Measurements from ENCODE around the gene CCNYL1.
A peak's percentile ranks its signal among the peaks of the same experiment; 100 is the strongest.
"Not testable (repeated sequence)": the region's sequence is repeated elsewhere in the genome, so short reads cannot be mapped to it uniquely, and the experiment has no call there.

Gene CCNYL1

DNA sequence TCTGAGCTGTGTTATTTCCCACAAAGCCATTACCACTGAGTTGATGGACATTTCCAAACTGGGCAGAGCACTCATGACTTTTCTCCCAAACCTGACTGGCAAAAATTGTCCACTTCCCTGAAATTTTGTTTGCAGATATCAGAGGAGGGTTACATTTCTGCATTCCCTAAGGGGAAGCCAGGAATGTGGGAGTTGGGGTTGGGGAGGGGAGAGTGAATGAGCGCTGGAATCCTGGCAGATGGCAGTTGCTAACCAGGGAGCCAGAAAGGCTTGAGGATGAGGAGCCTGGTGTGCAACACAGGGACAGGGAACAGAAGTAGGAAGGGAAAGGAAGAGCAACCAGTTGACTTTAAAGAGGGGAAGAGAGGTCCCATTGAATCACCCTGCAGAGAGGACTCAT is 14.0 kb upstream of the CCNYL1 start:
- no peak for DNase-seq (ENCODE audit: low read depth in 2 of 2)

DNA sequence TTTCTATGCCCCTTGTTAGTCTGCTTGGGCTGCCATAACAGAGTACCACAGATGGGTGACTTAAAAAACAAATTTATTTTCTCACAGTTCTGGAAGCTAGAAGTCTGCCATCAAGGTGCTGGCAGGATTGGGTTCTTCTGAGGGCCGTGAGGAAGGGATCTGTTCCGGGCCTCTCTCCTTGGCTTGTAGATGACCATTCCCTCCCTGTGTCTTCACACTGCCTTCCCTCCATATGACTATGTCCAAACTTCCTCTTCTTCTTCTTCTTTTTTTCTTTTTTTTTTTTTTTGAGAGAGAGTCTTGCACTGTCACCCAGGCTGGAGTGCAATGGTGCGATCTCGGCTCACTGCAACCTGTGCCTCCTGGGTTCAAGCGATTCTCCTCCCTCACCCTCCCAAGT is 13.1 kb upstream of the CCNYL1 start:
- no peak for DNase-seq (ENCODE audit: low read depth in 2 of 2)

DNA sequence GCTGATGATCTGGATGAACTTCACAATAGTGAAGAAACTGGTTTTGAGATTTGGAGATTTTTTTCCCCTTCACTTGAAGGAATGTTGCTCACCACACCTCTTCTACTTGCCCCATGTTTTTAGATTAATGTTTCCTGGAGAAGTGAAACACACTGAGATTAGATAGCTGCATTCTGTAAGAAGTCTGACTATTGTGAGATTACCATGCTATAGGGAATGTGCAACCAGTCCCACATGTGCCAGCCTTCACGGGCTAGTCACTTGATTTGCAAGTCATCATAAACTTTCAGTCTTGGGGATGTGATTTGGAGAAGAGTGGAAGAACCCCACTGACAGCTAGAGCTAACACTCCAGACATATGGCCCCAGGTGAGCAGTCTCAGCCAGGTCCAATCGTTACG is 7.4 kb upstream of the CCNYL1 start:
- DNase-seq (ENCODE audit: low read depth in 2 of 2), result no peak

DNA sequence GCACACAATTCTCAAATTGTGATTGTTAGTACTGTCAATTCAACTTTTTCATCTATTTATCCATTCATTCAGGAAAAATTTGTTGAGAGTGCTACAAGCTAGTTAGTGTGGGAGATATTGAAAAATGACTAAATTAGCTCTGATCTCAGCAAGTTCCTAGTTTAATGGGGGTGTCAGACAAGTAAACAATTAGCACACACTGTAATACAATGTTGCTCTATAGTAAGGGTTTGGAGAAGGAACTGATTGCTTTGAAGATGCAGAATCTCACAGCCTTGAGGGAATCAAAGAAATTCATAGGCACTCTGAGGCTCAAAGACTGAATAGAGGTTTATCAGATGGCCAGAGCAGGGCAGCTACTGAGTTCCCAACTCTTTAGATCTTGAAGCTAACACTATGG is 6.8 kb upstream of the CCNYL1 start:
- DNase-seq (ENCODE audit: low read depth in 2 of 2), result no peak

DNA sequence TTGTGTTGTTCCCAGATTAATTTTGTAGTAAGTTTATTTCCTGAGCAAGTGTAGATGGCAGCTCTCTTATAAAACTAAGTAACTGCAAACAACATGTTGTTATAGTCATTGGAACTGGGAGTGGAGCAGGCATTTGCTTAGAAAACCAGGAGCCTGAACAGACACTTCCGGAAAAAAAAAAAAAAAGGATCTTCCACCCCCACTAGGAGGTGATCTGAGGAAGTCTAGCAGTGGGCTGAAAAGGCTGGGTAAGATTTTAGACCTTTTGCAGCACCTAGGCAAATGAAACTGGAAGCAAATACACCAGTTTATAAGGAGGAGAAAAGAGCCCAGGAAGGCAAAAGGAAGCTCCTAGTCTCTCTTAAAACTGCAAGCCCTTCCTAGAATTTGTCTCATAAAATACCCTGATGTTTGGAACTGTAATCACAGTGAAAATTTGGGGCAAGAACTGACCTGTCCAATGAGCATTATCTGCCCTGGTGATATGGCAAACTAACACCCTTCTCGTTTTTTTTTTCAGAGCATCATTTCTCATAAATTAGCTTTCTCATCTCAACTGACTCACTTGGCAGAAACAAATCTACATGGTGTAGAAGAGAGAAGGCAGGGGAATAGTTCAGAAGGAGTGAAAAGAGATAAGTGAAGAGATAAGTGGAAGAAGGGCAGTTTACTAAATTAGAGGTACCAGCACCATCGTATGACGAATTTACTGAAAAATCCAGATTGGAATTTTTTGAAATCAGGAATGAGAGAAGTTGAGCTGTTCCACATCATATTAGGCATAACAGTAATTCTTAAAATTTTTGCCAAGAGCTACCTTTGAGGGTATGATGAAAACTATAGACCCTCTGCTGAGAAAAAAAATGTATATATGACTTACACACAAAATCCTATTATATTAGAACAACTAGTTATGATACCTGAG is 4.2 kb upstream of the CCNYL1 start:
- DNase-seq (ENCODE audit: low read depth in 2 of 2), result no peak

DNA sequence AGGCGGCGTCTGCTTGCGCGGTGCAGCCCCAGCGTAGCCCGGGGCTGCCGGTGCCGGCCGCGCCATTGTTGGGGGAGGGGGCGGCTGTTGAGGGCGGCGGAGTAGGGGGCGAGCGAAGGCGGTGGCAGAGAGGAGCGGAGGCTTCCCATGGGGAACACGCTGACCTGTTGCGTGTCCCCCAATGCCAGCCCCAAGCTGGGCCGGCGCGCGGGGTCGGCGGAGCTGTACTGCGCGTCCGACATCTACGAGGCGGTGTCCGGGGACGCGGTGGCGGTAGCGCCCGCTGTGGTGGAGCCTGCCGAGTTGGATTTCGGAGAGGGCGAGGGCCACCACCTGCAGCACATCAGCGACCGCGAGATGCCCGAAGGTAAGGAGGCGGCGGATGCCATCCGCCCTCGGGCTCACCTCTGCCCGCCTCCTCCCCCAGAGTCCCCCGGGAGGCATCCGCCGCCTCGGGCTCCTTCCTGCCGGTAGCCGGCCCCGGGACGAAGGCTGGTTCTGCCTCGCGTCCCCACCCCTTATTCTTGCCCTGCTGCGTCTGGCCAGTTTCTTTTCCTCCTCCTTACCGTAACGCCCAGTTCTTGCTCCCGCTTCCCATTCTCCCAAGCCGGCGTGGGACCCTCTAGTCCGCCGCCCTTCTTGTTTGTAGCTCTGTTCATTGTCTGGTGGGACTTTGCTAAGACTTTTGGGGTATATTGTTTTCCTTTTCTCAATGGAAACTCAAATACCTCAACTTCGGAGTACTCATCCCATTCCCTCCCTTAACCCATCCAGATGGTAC is 500 bp downstream of the CCNYL1 start:
- DNase-seq (ENCODE audit: low read depth in 2 of 2), result peak in 1 of 2 donors; percentile 14

DNA sequence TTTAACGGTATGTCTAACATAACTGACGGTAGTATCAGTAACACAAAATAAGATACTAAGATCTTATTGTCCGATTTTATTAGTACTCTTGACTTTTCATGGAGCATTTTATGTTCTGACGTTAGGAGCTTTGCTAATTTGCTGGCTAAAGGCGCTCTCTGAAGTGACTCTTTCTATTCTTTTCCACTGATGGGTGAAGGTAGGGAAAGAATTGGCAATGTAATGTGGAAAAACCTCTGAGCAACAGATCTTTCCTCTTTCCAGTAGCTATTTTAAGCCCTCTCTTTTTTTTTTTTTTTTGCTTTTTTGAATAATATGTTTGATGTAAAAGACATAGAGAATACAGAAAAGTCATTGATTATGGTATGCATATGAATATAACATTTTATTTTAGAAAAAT is 4.6 kb downstream of the CCNYL1 start:
- DNase-seq (ENCODE audit: low read depth in 2 of 2), result no peak

DNA sequence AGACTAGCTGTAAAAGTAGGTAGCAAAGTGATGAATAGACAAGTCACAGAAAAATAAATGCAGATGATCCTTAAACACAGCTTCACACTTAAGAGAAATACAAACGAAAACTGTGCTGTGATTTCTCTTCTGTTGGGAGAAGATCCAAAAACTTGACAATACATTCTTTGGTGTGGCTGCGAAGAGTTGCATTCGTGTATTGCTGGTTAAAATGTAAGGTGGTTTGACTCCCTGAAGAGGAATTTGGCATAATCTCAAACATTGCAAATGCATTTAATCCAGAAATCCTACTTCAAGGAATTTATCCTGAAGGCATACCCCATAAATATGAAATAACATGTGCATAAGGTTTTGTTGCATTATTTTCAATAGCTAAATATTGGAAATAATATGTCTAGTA is 7.1 kb downstream of the CCNYL1 start:
- DNase-seq (ENCODE audit: low read depth in 2 of 2), result no peak

DNA sequence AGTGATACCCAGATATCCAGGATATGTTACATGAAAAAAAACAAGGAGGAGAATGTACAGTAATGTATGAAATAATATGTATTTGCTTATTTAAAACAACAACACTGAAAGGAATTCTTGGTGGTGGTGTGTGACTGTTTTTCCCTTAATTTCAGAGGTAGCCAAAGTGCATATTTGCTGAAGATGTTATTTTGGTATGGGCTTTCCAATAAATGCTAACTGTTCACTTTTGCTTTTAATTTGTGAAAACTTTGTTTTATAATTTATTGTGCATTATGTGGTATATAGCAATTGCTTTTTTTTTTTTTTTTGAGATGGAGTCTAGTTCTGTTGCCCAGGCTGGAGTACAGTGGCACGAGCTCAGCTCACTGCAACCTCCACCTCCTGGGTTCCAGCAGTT is 7.6 kb downstream of the CCNYL1 start:
- DNase-seq (ENCODE audit: low read depth in 2 of 2), result no peak

DNA sequence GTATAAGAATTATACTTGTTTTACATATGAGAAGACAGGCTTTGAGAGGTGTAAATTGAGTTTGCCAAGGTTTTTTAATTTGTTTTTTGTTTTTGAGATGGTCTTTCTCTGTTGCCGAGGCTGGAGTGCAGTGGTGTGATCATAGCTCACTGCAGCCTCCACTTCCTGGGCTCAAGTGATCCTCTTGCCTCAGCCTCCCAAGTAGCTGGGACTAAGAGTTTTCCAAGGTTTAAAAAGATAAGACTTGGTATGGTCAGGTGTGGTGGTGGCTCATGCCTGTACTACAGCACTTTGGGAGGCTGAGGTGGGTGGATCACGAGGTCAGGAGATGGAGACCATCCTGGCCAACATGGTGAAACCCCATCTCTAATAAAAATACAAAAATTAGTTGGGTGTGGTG is 8.2 kb downstream of the CCNYL1 start:
- not testable (repeated sequence) for DNase-seq (ENCODE audit: low read depth in 2 of 2)

DNA sequence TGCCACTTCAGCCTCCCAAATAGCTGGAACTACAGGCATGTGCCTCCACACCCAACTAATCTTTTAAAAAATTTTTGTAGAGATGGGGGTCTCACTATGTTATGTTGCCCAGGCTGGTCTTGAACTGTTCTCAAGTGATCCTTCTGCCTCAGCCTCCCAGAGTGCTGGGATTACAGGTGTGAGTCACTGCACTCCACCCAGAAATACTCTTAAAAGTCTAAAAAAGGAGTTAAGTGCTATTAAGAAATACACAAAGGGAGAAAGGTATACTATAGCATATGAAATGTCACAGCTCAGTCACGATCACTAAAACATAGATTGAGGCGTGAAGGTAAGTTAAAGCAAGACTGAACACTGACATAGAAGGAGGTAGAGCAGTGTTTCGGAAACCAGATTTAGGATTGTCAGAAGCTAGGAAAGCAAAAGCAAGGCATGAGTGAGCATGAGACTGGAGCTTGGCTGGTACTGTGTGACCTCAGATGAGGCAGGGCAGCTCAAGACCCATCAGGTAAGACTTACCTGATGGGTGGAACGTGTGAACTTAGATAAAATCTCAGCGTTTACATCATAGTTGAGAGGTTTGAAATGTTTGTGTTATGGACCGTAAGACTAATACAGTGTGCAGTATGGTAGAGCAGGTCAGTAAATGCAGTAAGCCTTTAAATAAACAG is 9.2 kb downstream of the CCNYL1 start:
- no peak for DNase-seq (ENCODE audit: low read depth in 2 of 2)

DNA sequence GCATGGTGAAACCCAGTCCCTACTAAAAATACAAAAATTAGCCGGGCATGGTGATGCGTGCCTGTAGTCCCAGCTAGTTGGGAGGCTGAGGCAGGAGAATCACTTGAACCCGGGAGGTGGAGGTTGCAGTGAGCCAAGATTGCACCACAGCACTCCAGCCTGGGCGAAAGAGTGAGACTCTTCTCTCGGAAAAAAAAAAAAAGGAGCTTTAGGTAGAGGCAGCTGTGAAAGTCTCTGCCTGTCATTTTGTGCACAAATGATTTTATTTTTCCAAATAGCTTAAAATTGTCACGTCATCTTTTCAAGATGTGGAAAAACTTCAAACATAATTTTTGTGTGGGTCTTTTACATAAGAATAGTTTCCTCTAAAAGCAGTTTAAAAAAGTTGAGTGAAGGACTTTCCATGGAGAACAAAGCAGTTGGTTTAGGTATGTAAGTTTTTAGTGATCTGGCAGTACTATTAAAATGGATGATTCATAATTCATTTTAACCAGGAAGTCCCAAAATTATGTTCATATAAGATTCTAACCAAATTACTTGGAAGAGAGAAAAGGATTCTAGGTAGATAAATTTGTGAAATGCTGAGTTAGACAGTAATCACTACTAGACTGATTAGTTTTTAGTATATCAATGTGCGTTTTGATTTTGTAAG is 11.5 kb downstream of the CCNYL1 start:
- no peak for DNase-seq (ENCODE audit: low read depth in 2 of 2)

DNA sequence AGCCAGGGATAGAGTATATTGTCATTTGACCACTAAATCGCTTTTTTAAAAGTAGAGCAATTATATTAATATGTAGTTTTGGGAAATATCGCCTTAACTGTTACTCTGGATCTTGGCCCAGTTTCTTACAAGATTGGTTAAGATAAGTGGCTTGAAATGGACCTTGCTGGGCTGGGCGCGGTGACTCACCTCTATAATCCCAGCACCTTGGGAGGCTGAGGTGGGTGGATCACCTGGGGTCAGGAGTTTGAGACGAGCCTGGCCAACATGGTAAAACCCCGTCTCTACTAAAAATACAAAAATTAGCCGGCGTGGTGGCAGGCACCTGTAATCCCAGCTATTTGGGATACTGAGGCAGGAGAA is 12.0 kb downstream of the CCNYL1 start:
- not testable (repeated sequence) for DNase-seq (ENCODE audit: low read depth in 2 of 2)

DNA sequence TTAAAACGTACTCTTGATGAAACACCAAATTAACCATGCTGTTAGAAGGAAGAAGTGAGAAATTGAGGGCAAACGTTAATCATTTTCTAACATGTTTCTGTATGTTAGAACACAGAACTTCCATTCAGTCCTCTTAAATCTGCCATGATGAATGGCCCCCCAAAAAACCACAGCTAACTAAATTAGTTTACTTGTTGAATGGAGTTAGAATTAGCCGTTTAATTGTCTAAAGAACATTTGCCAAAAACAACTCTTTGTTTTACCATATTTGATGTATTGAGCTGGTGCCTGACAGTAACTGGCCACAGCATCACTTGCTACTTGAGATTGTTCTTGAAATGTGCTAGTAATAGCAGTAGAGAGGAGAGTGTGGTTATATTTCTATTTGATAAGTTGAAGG is 12.7 kb downstream of the CCNYL1 start:
- no peak for DNase-seq (ENCODE audit: low read depth in 2 of 2)

DNA sequence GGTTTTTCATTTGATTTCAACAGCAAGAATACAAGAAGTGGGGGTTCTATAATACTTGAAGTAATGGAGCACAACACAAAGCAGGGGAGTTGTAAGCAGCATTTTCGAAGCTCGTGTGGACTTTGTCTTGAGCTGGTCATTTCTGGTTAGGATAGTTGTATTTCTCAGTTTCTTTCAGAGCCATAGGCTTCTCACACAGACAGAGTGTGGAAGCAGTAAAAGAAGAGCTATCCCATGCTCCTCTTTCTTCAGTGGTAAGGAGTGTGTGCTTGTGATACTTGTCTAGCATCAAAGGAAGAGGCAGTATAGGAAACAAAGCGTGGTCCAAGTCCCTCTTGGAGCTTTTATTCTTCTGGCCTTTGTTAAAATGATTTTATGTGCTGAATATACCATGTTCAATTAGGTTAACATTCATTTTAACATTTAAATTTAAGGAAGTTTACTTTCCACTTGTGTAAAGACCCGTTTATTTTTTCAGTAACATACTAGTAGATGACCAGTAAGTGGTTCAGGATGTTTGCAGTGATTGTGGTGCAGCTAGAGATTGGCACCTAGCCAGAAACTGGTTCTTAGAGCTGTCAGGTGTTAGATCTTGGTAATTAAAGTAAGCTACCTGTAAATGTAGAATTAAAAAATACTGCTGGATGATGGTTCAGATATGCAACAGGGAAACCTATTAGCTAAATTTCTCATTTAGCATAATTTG is 14.6 kb downstream of the CCNYL1 start:
- DNase-seq (ENCODE audit: low read depth in 2 of 2), result no peak

DNA sequence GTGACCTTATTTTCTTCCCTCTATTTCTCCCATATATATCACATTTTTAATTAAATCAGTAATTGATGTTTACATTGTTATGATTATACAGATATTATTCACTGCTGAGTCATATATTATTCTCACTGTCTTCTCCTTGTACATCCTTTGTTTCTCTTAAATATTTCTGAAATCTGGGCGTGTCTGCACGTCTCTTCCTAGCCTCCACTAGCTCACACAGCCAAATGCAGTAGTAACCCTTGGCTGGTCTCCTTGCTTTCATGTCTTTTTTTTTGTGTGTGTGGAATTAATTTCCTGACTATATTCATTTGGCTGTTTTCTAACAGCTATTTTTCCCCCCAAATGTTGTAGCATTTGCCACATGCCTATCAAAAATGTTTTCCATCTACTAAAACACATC is 15.8 kb downstream of the CCNYL1 start:
- DNase-seq (ENCODE audit: low read depth in 2 of 2), result no peak

DNA sequence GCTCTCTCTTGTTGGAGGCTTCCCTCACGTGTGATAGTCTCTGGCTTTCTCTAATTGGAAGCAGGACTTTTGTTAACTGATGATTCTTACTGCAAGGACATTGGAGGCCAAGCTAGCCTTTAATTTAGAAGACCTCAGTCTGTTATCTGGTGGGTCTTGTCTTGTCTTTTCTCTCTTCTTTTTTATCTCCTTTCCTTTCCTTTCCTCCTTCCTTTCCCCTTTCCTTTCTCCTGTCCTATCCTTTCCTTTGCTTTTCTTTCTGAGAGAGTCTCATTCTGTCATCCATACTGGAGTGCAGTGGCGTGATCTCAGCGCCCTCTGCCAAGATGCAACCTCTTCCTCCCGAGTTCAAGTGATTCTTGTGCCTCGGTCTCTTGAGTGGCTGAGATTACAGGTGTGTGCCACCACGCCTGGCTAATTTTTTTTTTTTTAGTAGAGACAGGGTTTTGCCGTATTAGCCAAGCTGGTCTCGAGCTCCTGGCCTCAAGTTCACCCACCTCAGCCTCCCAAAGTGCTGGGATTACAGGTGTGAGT is 18.1 kb downstream of the CCNYL1 start:
- DNase-seq (ENCODE audit: low read depth in 2 of 2), result no peak

DNA sequence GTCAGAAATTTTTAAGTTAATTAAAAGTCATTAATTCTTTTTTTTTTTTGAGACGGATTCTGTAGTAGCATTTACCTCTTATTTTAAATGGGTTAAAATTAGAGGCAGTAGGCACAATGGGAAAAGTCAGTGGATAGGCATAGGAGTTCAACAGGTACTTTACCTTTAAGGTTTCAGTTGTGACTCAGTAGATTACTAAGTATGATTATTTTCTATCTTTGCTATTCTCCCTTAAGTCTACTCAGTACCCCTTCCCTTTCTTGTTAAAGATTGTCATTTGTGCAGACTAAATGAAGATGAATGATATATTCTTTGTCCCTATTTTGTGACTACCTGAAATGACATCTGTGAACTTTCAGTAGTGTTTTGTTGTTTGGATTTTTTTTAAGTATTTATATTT is 19.7 kb downstream of the CCNYL1 start:
- DNase-seq (ENCODE audit: low read depth in 2 of 2), result no peak

DNA sequence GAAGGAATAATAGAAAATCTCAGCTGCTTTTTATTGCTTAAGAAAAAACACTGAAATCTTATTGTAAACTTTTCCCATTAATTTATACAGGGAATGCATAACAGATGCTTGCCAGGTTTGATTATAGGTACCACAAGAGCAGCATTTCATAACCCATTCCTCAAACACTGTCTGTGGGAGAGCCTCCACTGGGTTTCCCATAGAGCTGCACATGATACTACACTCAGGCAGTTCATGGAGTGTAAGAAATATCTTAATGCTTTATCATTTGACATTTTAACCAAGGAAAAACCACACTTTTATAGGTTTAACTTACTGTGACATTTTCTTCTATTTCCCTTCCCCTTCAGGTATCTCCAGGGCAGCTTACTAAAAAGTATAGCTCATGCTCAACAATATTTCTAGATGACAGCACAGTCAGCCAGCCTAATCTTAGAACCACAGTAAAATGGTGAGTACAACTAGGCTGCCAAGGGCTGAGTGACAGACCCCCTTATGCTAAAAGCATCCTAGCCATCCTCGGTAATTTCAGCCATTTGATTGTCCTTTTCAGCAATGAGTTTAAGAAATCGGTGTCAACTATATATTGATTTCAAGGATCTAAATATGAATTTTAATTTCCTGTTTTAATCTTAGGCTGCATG is 22.3 kb downstream of the CCNYL1 start:
- DNase-seq (ENCODE audit: low read depth in 2 of 2), result no peak

DNA sequence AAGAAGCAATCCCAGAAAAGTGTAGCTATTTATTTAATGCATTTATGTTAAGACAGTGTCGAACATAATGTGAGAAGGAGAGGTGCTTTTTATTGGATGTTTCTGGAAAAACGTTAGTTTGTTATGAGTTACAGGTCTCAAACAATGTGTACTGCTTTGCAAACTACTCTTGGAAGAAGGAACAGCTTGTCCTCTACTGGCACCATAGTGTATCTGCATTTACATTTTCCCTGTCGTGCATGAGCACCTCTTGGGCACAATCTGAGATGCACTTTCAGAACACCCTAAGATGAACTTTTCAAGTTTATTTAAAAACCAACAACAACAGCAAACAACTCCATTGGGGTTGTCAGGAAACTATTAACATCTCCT is 22.8 kb downstream of the CCNYL1 start:
- no peak for DNase-seq (ENCODE audit: low read depth in 2 of 2)

Measured in stimulated activated CD8-positive, alpha-beta memory T cell treated with anti-CD3 and anti-CD28 coated beads, Interleukin-7, amount 100 ng/mL, for 1 hour (primary cell).